Breast epithelium (tissue), 3 donors: ENCODE measurements around the gene ENAM.

Experiments used
- CTCF ChIP-seq, 3 donors: fragments of 450-650 bp; IDR thresholded peaks; one replicate each; pipeline ENCODE4 v1.5.1; 2016 to 2017; ENCODE audit warnings: antibody characterized with exemption in 3 of 3, mild to moderate bottlenecking in 3 of 3, moderate library complexity in 3 of 3
- POLR2A ChIP-seq: fragments of 450-650 bp; IDR thresholded peaks from one replicate; pipeline ENCODE4 v1.6.1; 2016; ENCODE audit warnings: antibody characterized with exemption, mild to moderate bottlenecking, moderate library complexity
- POLR2AphosphoS5 ChIP-seq, 3 donors: sonication (generic); formaldehyde crosslinking; IDR thresholded peaks; one replicate each; pipeline ENCODE4 v1.6.1; 2017; ENCODE audit warnings: antibody characterized with exemption in 3 of 3

GRCh38 chr4:70634482-70634881 is 5.9 kb downstream of the ENAM start:
- TF ChIP-seq CTCF (IDR thresholded peaks at IDR 0.05) (no peak), POLR2AphosphoS5 (IDR thresholded peaks at IDR 0.05) (no peak), POLR2A (no peak)
